NK-92 (cell line): ENCODE results near the gene MXD4.

Source experiments
- DNase-seq: peaks from one replicate; lab custom pipeline; 2025; ENCODE audit not compliant: unreplicated experiment; lab: John Stamatoyannopoulos, UW

Gene MXD4

GRCh38 chr4:2261853-2262144 is at the start of gene MXD4:
MXD4 (minus strand) TSS chr4:2262109; CDS start chr4:2261980, 129 bp downstream.
- DNase-seq: no peak

- no peak for DNase-seq
Observed at GRCh38 chr4:2306773-2307410, 45.0 kb upstream of the MXD4 start.

GRCh38 chr4:2305766-2306501 is 44.0 kb upstream of the MXD4 start:
- DNase-seq: no peak

- DNase-seq: no peak
Observed at GRCh38 chr4:2304877-2305561, 43.1 kb upstream of the MXD4 start.

- no peak for DNase-seq
Observed at GRCh38 chr4:2304321-2304876, 42.5 kb upstream of the MXD4 start.

GRCh38 chr4:2303686-2304320 is 41.9 kb upstream of the MXD4 start:
- DNase-seq: no peak

- no peak for DNase-seq
Observed at GRCh38 chr4:2303121-2303685, 41.3 kb upstream of the MXD4 start.

GRCh38 chr4:2302387-2303119 is 40.6 kb upstream of the MXD4 start:
- no peak for DNase-seq

- no peak for DNase-seq
Observed at GRCh38 chr4:2301806-2302205, 39.9 kb upstream of the MXD4 start.

GRCh38 chr4:2301225-2301642 is 39.3 kb upstream of the MXD4 start:
- DNase-seq: no peak

GRCh38 chr4:2300431-2301224 is 38.7 kb upstream of the MXD4 start:
- no peak for DNase-seq

- DNase-seq: no peak
Observed at GRCh38 chr4:2299794-2300193, 37.9 kb upstream of the MXD4 start.

GRCh38 chr4:2298532-2298991 is 36.7 kb upstream of the MXD4 start:
- DNase-seq: no peak

- no peak for DNase-seq
Observed at GRCh38 chr4:2297606-2298531, 36.0 kb upstream of the MXD4 start.

GRCh38 chr4:2296631-2297601 is 35.0 kb upstream of the MXD4 start:
- no peak for DNase-seq

- no peak for DNase-seq
Observed at GRCh38 chr4:2295900-2296442, 34.1 kb upstream of the MXD4 start.

- no peak for DNase-seq
Observed at GRCh38 chr4:2295500-2295899, 33.6 kb upstream of the MXD4 start.
